AG10803 (cell line): ENCODE results near the gene ZFX.

ENCODE experiments used
- DNase-seq: peaks from one replicate; pipeline ENCODE4 v3.0.0; 2010; ENCODE audit warnings: low read depth
- H3K4me3 ChIP-seq: 2 replicates; pipeline ENCODE4 v1.5.1; 2011; ENCODE audit warnings: mild to moderate bottlenecking, low read length, control low read depth
- TF ChIP-seq, protein P1 (sequence below): conservative IDR thresholded peaks from 2 replicates; pipeline ENCODE4 v1.5.1; 2011; ENCODE audit warnings: mild to moderate bottlenecking, low read length, control low read depth, inconsistent platforms

ZFX gene

DNA sequence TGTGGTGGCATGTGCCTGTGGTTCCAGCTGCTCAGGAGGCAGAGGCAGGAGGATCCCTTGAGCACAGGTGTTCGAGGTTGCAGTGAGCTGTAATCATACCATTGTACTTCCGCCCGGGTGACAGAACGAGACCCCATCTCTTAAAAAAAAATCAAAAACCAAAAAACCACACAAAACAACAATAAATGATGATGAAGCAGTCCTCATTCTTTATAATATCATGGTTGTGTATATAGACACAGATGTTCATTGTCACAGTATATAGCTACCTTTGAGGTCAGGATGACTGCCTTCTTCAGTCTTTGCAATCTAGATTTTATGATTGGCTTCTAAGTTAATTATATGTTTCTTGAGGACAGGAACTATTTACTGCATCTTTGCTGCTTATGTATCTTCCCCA lies 37.0 kb downstream of the ZFX start:
- no peak overlapping the region for H3K4me3 ChIP-seq
- DNase-seq: no peak
- TF ChIP-seq, protein P1, sequence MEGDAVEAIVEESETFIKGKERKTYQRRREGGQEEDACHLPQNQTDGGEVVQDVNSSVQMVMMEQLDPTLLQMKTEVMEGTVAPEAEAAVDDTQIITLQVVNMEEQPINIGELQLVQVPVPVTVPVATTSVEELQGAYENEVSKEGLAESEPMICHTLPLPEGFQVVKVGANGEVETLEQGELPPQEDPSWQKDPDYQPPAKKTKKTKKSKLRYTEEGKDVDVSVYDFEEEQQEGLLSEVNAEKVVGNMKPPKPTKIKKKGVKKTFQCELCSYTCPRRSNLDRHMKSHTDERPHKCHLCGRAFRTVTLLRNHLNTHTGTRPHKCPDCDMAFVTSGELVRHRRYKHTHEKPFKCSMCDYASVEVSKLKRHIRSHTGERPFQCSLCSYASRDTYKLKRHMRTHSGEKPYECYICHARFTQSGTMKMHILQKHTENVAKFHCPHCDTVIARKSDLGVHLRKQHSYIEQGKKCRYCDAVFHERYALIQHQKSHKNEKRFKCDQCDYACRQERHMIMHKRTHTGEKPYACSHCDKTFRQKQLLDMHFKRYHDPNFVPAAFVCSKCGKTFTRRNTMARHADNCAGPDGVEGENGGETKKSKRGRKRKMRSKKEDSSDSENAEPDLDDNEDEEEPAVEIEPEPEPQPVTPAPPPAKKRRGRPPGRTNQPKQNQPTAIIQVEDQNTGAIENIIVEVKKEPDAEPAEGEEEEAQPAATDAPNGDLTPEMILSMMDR: no peak

DNA sequence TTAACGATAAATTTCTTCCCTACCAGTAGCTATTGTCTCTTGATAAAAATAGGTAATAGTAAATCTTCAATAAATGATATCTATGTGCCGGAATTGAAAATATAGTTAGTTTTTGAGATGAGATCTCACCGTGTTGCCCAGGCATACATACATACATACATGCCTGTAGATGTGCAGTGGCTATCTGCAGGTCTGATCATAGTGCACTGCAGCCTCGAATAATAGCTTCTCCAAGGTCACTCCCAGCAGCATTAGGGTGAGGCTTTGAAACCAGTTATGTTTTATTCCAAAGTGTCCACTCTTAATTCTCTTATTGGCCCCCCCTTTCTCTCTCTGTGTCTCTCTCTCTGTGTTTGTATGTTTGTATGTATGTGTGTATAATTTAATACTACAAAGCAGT lies 37.5 kb downstream of the ZFX start:
- H3K4me3 ChIP-seq: no peak overlapping the region
- TF ChIP-seq, protein P1: no peak
- no peak for DNase-seq

DNA sequence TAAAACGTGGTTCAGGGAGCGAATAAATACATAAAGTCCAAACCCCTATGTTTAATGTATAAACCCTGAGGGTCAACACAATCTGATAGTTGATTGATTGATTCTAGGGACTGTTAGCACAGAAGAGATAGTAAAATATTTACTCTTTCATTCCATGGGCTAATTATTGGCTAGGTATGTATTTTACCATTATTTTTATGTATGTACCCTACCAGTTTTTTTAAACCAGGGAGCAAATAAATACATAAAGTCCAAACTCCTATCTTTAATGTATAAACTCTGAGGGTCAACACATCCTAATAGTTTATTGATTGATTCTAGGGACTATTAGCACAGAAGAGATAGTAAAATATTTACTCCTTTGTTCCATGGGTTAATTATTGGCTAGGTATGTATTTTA lies 40.0 kb downstream of the ZFX start:
- TF ChIP-seq, protein P1: no peak
- H3K4me3 ChIP-seq: no peak overlapping the region
- DNase-seq: no peak

DNA sequence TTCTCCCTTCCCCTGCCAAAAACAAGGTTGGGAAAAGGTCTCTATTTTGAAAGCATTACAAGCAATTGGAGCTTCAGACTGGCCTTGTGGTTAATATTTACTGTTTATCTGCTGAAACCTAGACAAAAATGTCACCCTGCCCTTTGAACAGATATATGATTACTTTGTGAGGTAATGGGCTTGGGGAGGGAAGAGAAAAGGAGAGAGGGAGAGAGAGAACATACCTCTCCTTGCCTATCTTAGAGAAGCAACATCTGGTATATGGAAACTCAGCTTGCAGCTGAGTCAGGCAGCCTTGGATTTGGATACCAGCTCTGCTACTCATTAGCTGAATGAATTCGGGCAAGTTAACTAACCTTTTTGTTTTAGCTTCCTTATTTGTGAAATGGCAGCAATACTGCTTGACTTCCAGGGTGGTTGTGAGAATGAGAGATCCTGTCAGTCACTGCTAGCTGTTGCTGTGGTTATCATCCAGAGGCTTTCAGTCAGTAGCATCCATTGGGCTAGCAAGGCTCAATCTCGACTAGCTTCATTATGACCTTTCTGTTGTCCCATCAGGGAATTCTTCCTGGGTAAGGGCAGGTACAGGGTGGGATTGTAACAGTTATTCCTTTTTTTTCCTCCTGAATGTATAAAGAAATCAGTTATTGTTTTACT lies 41.1 kb downstream of the ZFX start:
- no peak overlapping the region for H3K4me3 ChIP-seq
- DNase-seq: peak; percentile 60
- TF ChIP-seq, protein P1: no peak

DNA sequence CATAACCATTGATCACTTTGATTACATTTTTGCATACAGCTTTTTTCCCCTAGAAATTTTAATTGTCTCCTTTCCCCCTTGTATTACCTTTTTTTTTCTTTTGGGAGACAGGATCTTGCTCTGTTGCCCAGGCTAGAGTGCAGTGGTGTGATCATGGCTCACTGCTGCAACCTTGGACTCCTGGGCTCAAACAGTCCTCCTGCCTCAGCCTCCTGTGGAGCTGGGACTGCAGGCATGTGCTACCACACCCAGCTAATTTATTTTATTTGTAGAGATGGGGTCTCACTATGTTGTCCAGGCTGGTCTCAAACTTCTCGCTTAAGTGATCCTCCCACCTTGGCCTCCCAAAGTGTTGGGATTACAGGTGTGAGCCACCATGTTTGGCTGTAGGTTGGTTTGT lies 47.0 kb downstream of the ZFX start:
- TF ChIP-seq, protein P1: no peak
- H3K4me3 ChIP-seq: no peak overlapping the region
- no peak for DNase-seq

DNA sequence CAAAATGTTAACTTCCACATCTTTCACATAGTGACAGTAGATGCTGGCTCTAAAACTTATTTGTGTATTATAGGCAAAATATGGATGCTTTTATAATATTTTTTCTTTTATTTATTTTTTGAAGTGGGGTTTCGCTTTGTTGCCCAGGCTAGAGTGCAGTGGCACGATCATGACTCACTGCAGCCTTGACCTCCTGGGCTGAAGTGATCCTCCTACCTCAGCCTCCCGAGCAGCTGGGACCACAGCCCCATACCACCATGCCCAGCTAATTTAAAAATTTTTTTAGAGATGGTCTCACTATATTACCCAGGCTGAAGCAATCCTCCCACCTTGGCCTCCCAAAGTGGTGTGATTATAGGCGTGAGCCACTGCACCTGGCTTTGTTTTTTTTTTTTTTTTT lies 48.6 kb downstream of the ZFX start:
- DNase-seq: no peak

DNA sequence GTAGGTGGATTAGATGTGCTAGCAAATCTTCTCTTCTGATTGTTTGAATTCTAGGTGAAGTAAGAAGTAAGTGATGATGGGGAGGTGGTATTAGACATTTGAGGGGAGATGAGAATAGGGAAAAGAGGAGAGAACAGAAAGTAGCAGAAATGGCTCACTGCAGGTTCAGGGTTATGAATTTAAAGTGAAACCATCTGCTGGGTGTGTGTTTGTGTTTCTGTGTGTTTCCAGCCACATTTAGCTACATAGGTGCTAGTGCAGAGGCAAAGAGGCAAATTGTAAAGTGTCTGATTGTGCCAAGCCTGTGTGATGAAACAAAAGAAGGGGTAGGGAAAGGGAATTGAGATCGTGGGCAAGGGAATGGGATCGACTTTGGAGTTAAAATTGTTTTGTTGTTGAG lies 50.6 kb downstream of the ZFX start:
- TF ChIP-seq, protein P1: no peak
- H3K4me3 ChIP-seq: no peak overlapping the region
- no peak for DNase-seq

More for the DNA sequence above, 48.6 kb downstream of the ZFX start:
- TF ChIP-seq, protein P1: no peak
- H3K4me3 ChIP-seq: no peak overlapping the region
